Urothelium cell line (cell line): ENCODE data around the gene LYZL1.
"Not testable (repeated sequence)": the region's sequence is repeated elsewhere in the genome, so short reads cannot be mapped to it uniquely, and the experiment has no call there.

Experiments used
- DNase-seq: peaks from one replicate; pipeline ENCODE4 v3.0.0; 2011; ENCODE audit warnings: low spot score, mixed read lengths
- FAIRE-seq: peaks from 2 replicates; lab custom pipeline; 2011; peaks lifted over from hg19 to GRCh38; lab: Jason Lieb, UNC

The LYZL1 gene

DNA sequence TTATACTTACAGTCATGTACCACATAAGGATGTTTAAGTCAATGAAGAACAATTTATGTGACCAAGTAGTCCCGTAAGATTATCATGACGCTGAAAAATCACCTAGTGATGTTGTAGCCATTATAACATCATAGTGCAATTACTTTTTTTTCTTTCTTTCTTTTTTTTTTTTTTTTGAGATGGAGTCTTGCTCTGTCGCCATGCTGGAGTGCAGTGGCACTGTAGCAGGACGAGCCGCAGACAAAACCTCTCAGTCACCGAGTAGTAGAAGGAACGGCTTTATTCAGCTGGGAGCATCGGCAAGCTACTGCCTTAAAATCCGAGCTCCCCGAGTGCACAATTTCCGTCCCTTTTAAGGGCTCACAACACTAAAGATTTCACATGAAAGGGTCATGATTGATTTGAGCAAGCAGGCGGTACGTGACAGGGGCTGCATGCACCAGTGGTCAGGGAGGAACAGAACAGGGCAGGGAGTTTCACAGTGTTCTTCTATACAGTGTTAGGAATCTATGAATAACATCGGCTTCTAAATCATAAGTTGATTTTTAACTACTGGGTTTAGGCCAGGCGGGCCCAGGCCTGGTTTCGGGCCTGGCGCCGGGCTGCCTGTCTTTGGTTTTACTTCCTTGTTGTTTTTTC, 71.5 kb downstream of the LYZL1 start:
- DNase-seq, FAIRE-seq: not testable (repeated sequence)
